HUES6 (cell line): ENCODE data around the gene NUAK2.
A peak's percentile ranks its signal among the peaks of the same experiment; 100 is the strongest.

Source experiments
- H3K27ac ChIP-seq: 2 replicates; pipeline ENCODE4 v1.7.0; 2013; ENCODE audit warnings: low read depth, mild to moderate bottlenecking, low read length, inconsistent platforms
- H3K27me3 ChIP-seq: 2 replicates; pipeline ENCODE4 v1.6.1; 2013; ENCODE audit warnings: low read length; ENCODE audit not compliant: control insufficient read depth, insufficient read depth
- H3K36me3 ChIP-seq: 2 replicates; pipeline ENCODE4 v1.6.1; 2013; ENCODE audit warnings: low read length; ENCODE audit not compliant: control insufficient read depth, insufficient read depth
- H3K4me1 ChIP-seq: 2 replicates; pipeline ENCODE4 v1.6.1; 2013; ENCODE audit warnings: low read length; ENCODE audit not compliant: control insufficient read depth, insufficient read depth
- H3K4me3 ChIP-seq: 2 replicates; pipeline ENCODE4 v1.5.1; 2013; ENCODE audit warnings: low read depth, low read length
- H3K9ac ChIP-seq: one replicate; pipeline ENCODE4 v1.6.1; 2013; ENCODE audit warnings: mild to moderate bottlenecking, low read length
- H3K9me3 ChIP-seq: 2 replicates; pipeline ENCODE4 v1.6.1; 2013; ENCODE audit warnings: low read depth, low read length; ENCODE audit not compliant: control insufficient read depth, insufficient read depth

The NUAK2 gene

DNA sequence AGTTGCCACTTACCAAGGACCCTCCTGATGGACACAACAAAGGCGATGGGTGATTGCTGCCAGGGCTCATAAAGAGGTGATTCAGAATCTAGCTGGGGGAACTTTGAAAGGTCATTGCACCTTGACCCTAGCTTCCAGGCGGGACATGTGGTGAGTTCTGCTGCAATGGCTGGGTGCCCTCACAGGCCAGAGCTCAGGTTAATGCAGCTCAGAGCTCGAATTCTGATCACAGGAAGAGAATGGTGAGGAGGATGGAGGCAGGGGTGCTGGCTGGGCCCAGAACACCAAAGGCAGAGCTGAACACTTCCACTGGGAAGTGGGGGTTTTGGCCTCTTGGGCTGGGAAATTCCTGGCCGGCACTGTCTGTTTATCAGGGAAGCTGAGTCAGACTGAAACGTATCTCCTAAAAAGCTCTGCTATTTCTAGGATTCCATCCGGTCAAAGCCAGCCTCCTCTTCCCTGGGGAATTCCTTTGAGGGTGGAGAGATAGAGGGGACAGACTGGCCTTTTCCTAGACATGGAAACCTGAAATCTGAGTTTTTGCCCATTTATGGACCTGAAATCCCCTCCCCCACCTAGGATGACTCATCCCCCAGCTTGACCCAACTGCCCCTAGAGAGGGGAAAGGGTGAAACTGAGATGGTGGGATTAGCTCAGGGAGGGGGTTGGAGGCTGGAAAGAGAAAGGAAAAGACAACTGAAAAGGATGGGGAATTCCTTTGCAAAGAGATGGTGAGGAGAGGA lies 27.2 kb downstream of the NUAK2 start:
- Histone ChIP-seq H3K4me3 (peak overlapping the region; percentile 17; the same call in 1 of the 2 replicates), H3K4me1 (peaks cover 55% of the 10 kb centered on the region), H3K27me3 (no peaks in the 10 kb centered on the region), H3K27ac (peak overlapping the region; percentile 98), H3K9ac (peak overlapping the region; percentile 89), H3K9me3 (no peaks in the 10 kb centered on the region), H3K36me3 (no peaks in the 10 kb centered on the region)

DNA sequence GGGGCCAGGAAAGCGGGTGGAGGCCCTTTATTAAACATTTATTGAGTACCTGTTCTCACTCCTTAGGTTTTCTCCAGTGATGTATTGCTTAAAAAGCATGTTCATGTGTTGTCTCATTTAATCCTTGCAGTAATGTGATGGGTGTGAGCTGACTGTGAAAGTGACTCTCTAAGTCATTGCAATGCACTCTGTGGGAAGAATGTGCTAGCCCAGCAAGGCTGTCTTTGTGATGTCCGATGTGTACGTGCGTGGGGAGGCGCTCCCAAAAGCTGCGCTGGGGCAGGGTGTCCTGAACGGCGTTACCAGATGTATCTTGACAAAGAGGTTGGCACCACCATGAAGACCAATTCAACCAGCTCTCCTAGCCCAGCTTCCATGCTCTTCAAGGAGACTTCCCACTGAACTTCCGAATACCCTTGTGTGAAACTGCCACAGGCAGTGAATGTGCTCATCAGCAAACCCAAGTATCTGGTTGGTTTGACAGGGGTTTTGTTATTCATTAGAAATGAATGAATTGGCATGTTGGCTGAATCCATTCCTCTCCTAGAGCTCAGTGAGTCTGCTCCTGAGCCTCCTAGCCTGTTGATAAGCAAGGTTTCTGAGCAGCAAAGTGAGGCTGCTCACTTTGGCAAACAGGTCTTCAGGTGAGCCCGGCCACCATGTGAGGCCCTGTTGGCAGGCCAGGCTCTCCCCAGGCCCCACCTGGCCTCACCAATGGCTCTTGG lies 28.0 kb downstream of the NUAK2 start:
- Histone ChIP-seq H3K9ac (peak overlapping the region; percentile 89), H3K9me3 (no peaks in the 10 kb centered on the region), H3K27me3 (no peaks in the 10 kb centered on the region), H3K36me3 (no peaks in the 10 kb centered on the region), H3K27ac (peak overlapping the region; percentile 98), H3K4me1 (peaks cover 50% of the 10 kb centered on the region), H3K4me3 (no peak overlapping the region)

DNA sequence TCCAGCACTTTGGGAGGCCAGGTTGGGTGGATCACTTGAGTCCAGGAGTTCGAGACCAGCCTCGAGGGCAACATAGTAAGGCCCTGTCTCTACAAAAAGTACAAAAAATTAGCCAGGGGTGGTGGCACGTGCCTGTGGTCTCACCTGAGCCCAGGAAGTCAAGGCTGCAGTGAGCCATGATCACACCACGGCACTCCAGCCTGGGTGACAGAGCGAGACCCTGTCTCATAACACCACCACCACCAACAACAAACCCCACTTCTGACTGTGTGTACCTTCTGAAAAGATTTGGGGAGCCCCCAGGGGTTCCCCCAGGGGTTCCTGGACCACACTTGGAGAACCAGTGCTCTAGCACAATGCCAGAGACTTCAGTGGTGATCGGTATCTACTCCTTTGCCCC lies 29.9 kb downstream of the NUAK2 start:
- Histone ChIP-seq H3K4me3 (no peak overlapping the region), H3K4me1 (peaks cover 59% of the 10 kb centered on the region), H3K27ac (no peak overlapping the region), H3K9me3 (no peaks in the 10 kb centered on the region), H3K9ac (no peak overlapping the region), H3K36me3 (no peaks in the 10 kb centered on the region), H3K27me3 (no peaks in the 10 kb centered on the region)

DNA sequence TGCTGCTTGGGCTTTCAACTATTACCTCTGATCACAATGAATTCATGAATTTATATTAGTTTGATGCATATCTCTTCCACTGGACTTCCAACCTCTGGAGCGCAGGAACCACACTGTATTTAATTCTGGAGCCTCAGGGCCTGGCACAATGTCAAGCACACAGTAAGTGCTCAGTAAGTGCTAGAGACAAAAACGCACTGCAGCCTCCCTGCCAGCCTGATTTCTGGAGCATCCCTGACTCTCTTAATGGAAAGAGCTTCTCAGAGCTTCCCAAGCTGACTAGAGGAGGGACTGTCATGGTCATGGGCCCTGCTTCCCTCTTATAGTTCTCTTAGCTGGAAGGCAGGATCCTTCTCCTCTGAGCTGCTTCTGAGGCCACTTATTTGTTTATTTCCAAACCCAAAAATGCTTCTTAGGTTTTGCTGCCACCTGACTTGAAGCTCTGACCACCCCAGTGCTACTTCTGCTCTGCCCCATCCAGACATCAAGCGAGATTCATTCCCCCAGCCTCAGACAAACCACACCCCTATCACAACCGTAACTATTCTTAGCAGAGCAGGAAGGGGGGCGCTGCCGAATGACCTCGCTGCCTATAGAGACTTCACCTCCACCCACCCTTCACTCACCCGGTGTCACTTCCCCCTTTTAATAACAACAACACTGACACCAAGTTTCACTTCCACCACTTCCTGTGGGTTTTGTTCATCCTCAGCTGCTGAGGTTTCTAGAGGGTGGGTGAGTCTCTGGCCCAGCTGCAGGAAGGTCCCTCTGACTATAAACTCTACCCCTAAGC lies 33.6 kb downstream of the NUAK2 start:
- Histone ChIP-seq H3K27me3 (no peaks in the 10 kb centered on the region), H3K27ac (no peak overlapping the region; the same call in 1 of the 2 replicates), H3K4me3 (no peak overlapping the region), H3K9me3 (no peaks in the 10 kb centered on the region), H3K9ac (no peak overlapping the region), H3K4me1 (peaks cover 57% of the 10 kb centered on the region), H3K36me3 (no peaks in the 10 kb centered on the region)

DNA sequence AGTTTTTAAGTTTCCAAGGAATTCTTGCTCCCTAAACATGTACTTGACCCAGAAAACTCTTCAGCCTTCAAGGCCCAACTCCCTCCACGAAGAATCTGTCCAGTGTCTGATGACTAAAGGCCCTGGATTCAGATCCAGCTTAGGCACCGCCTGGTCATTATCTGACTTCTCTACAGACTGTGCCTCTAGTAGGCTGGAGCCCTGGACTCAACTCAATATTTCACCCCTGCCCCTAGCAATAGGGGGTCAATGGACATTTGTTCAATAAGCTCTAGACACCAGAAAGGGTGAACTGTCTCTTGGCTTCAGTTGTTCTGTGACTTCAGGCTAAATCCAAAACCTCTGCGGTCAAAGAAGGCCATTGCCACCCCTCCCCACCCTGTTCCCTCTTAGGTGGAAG lies 34.5 kb downstream of the NUAK2 start:
- Histone ChIP-seq H3K36me3 (no peaks in the 10 kb centered on the region), H3K9ac (no peak overlapping the region), H3K27ac (no peak overlapping the region), H3K9me3 (no peaks in the 10 kb centered on the region), H3K4me3 (no peak overlapping the region), H3K4me1 (peaks cover 57% of the 10 kb centered on the region), H3K27me3 (no peaks in the 10 kb centered on the region)

DNA sequence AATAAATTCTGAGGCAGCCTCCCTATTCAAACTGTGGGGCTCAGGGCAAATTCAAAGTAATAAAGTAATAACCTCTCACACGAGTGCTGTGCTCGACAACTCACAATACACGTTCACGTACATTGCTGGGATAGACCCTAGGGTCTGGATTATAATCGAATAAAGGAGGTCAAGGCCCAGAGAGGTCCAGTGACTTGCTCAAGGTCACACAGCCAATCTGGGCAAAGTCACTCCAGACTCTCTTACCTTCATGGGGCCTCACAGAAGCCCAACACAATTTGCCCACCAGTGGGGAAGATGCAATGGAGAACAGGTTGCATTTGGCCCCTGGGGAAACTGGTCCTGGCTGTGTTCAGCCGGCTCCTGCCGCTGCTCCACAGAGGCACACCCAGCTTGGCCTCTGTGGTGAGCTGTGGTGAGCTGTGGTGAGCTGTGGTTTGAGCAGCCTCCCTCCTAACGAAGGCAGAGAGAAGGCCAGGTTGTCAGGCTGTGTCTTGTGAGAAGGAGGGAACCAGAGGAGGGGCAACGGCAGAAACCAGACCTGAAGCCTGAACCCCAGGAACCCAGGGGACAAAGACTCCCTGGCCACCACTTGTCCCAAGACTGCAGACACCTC lies 35.1 kb downstream of the NUAK2 start:
- Histone ChIP-seq H3K9me3 (no peaks in the 10 kb centered on the region), H3K27ac (peak overlapping the region; percentile 58; the same call in 1 of the 2 replicates), H3K36me3 (no peaks in the 10 kb centered on the region), H3K4me3 (no peak overlapping the region), H3K27me3 (no peaks in the 10 kb centered on the region), H3K4me1 (peaks cover 57% of the 10 kb centered on the region), H3K9ac (no peak overlapping the region)

DNA sequence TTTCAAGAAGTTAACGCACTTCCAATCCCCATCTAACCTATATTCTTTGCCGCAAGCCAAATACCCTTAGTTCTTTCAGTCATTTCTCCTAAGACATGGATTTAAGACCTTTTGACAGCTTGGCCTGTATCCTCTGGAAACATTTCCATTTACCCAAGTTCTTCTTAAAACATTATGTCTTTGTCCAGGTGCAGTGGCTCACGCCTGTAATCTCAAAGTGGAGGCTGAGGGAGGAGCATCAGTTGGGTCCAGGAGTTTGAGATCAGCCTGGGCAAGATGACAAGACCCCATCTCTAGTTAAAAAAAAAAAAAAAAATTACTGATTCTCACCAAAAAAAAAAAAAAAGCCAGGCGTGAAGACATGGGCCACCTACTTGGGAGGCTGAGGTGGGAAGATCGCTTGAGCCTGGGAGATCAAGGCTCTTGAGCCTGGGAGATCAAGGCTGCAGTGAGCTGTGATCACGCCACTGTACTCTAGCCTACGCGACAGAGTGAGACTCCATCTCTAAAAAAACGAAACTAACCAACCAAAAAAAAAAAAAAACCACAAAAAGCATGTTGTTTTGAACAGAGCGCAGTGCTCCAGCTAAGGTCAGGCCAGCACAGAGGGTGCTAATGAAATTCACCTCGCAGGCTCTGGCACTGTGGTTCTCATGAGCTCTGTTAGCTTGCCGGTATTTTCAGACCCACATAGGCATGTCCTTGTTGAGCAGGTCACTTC lies 36.0 kb downstream of the NUAK2 start:
- peaks cover 57% of the 10 kb centered on the region for H3K4me1 ChIP-seq

DNA sequence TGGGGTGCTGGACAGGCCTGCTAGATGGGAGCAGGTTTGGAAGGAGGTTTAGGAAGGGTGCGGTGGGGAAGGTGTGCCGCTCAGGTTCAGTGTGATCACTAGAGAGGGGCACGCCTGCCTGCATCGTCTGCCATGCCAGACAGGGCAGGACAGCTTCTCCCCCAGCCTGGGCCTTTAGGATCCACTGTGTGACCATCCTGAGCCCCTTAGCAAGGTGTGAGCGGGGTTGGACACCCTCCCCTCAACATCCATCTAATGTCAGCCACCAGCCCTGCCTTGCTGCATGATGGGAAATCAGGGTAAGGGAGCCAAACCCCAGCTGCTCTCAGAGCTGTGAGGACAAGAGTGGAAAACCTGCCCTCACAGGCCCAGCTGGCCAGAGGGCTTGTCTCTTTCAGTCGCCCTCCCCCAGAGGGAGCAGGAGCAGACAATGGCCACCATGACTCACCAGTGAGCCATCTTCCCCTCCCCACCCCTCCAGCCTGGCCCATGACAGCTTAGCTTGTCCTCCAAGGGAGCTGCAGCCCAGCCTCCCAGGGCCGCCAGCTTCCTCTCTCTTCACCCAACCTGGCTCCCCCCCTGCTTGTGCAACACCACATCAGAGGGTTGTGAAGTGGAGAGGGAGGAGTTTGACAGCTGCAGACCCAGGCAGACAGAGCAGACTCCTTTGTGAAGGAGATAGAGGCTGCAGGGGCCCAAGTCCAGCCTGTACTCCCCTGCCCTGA lies 37.0 kb downstream of the NUAK2 start:
- Histone ChIP-seq H3K9me3 (no peaks in the 10 kb centered on the region), H3K27ac (peak overlapping the region; percentile 74; the same call in 1 of the 2 replicates), H3K4me1 (peaks cover 57% of the 10 kb centered on the region), H3K36me3 (no peaks in the 10 kb centered on the region), H3K9ac (peak overlapping the region; percentile 70), H3K27me3 (no peaks in the 10 kb centered on the region), H3K4me3 (no peak overlapping the region; the same call in 1 of the 2 replicates)

More for the DNA sequence above, 36.0 kb downstream of the NUAK2 start:
- Histone ChIP-seq H3K4me3 (no peak overlapping the region; the same call in 1 of the 2 replicates), H3K36me3 (no peaks in the 10 kb centered on the region), H3K9me3 (no peaks in the 10 kb centered on the region), H3K27ac (peak overlapping the region; percentile 58; the same call in 1 of the 2 replicates), H3K9ac (peak overlapping the region; percentile 70), H3K27me3 (no peaks in the 10 kb centered on the region)

DNA sequence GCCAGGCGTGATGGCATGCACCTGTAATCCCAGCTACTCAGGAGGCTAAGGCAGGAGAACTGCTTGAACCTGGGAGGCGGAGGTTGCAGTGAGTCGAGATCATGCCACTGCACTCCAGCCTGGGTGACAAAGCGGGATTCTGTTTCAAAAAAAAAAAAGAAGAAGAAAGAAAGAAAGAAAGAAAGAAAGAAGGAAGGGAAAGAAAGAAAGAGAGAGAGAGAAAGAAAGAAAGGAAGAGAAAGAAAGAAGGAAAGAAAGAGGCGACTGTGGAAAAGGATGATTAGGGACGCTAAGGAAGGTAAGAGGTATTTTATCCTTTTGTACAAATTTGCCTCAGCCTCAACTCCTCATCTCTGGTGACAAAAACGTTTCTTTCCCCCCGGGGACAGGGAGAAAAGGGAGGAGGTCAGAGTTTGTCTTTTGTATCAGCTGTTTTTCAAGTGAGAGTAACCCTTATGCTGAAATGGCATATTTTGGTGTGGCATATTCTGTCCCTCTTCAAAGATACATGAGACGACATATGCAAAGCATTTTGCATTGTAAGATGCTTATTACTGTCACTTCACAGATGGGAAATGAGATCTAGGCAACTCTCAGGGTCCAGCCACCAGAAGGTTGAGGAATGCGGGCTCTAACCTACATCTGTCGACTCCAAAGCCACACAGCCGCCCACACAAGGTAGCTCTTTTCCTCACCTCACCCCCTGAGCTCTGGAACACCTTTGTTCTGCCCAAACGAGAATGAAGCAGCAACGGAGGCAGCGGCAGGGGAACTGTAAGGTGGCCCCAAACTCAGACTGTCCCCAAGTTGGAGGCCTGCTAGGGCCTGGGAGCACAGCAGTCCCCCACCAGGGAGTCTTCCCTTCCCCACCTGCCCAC lies 38.0 kb downstream of the NUAK2 start:
- peak overlapping the region; percentile 74; the same call in 1 of the 2 replicates for H3K27ac ChIP-seq
- no peaks in the 10 kb centered on the region for H3K36me3 ChIP-seq
- no peak overlapping the region for H3K4me3 ChIP-seq
- H3K4me1 ChIP-seq: peaks cover 57% of the 10 kb centered on the region
- H3K9me3 ChIP-seq: no peaks in the 10 kb centered on the region
- no peaks in the 10 kb centered on the region for H3K27me3 ChIP-seq
- peak overlapping the region; percentile 56 for H3K9ac ChIP-seq
